ENCODE measurements around the gene RINL.

Gene RINL

GRCh38 chr19:38877781-38878574 is at the start of gene RINL:
Gene RINL (minus strand): TSS chr19:38878275. CDS start chr19:38876742, 1,533 bp downstream.
- peaks cover 25% of the 10 kb centered on the region for H3K36me3 Mint-ChIP-seq
- H3K27ac Mint-ChIP-seq: peak within 1 kb of the TSS; percentile 98
- no peaks in the 10 kb centered on the region for H3K27me3 Mint-ChIP-seq
- CTCF ChIA-PET: interaction anchor here (1.2 to 4.3 kb wide), 4 partner anchors 9 to 53 kb away, joined by 4 to 34 read pairs (median 6); partner anchors contain the start of genes MRPS12 and SARS2
- H3K4me3 Mint-ChIP-seq: peak within 1 kb of the TSS; percentile 92
- H3K4me1 Mint-ChIP-seq: peaks cover 50% of the 10 kb centered on the region
- H3K9me3 Mint-ChIP-seq: no peaks in the 10 kb centered on the region
- peak; percentile 86 for DNase-seq

GRCh38 chr19:38924388-38924787 is 46.3 kb upstream of the RINL start:
- Mint-ChIP-seq H3K4me1 (peaks cover 18% of the 10 kb centered on the region), H3K36me3 (peaks cover 6% of the 10 kb centered on the region), H3K27ac (no peak overlapping the region), H3K9me3 (no peaks in the 10 kb centered on the region), H3K4me3 (no peak overlapping the region), H3K27me3 (no peaks in the 10 kb centered on the region)
- CTCF ChIA-PET: no interaction called here
- DNase-seq: no peak

- Mint-ChIP-seq H3K27me3 (no peaks in the 10 kb centered on the region), H3K4me3 (no peak overlapping the region), H3K9me3 (no peaks in the 10 kb centered on the region), H3K4me1 (no peaks in the 10 kb centered on the region), H3K36me3 (peaks cover 6% of the 10 kb centered on the region), H3K27ac (no peak overlapping the region)
- DNase-seq: no peak
- CTCF ChIA-PET: no interaction called here
These were observed 44.4 kb upstream of the RINL start for GRCh38 chr19:38922482-38922881.

GRCh38 chr19:38921420-38922274 is 43.6 kb upstream of the RINL start:
- H3K36me3 Mint-ChIP-seq: peaks cover 6% of the 10 kb centered on the region
- no peaks in the 10 kb centered on the region for H3K9me3 Mint-ChIP-seq
- no peak for DNase-seq
- H3K4me3 Mint-ChIP-seq: no peak overlapping the region
- H3K27ac Mint-ChIP-seq: no peak overlapping the region
- H3K4me1 Mint-ChIP-seq: no peaks in the 10 kb centered on the region
- CTCF ChIA-PET: no interaction called here
- no peaks in the 10 kb centered on the region for H3K27me3 Mint-ChIP-seq

GRCh38 chr19:38920602-38921419 is 42.7 kb upstream of the RINL start:
- H3K27me3 Mint-ChIP-seq: no peaks in the 10 kb centered on the region
- CTCF ChIA-PET: interaction anchor here (1.4 kb wide), 1 partner anchor 10 kb away, joined by 4 read pairs; the partner anchor contains the start of genes MRPS12 and SARS2
- H3K4me1 Mint-ChIP-seq: no peaks in the 10 kb centered on the region
- no peak overlapping the region for H3K27ac Mint-ChIP-seq
- no peak for DNase-seq
- H3K9me3 Mint-ChIP-seq: no peaks in the 10 kb centered on the region
- no peak overlapping the region for H3K4me3 Mint-ChIP-seq
- peaks cover 3% of the 10 kb centered on the region for H3K36me3 Mint-ChIP-seq

- no peaks in the 10 kb centered on the region for H3K4me1 Mint-ChIP-seq
- peaks cover 3% of the 10 kb centered on the region for H3K36me3 Mint-ChIP-seq
- H3K27me3 Mint-ChIP-seq: no peaks in the 10 kb centered on the region
- H3K27ac Mint-ChIP-seq: no peak overlapping the region
- CTCF ChIA-PET: interaction anchor here (1.4 kb wide), 1 partner anchor 11 kb away, joined by 4 read pairs; the partner anchor contains the start of genes MRPS12 and SARS2
- no peaks in the 10 kb centered on the region for H3K9me3 Mint-ChIP-seq
- H3K4me3 Mint-ChIP-seq: no peak overlapping the region
- no peak for DNase-seq
These were observed 41.9 kb upstream of the RINL start for GRCh38 chr19:38919837-38920601.

- no peak for DNase-seq
- Mint-ChIP-seq H3K4me1 (no peaks in the 10 kb centered on the region), H3K4me3 (no peak overlapping the region), H3K36me3 (no peaks in the 10 kb centered on the region), H3K9me3 (no peaks in the 10 kb centered on the region), H3K27ac (no peak overlapping the region), H3K27me3 (no peaks in the 10 kb centered on the region)
- CTCF ChIA-PET: interaction anchor here (1.4 kb wide), 1 partner anchor 12 kb away, joined by 3 read pairs; the partner anchor contains the start of genes MRPS12 and SARS2
These were observed 40.5 kb upstream of the RINL start for GRCh38 chr19:38918526-38918925.

GRCh38 chr19:38917921-38918491 is 39.9 kb upstream of the RINL start:
- CTCF ChIA-PET: interaction anchor here (1.4 kb wide), 1 partner anchor 12 kb away, joined by 3 read pairs; the partner anchor contains the start of genes MRPS12 and SARS2
- Mint-ChIP-seq H3K27ac (no peak overlapping the region), H3K27me3 (no peaks in the 10 kb centered on the region), H3K4me1 (no peaks in the 10 kb centered on the region), H3K9me3 (no peaks in the 10 kb centered on the region), H3K36me3 (no peaks in the 10 kb centered on the region), H3K4me3 (no peak overlapping the region)
- no peak for DNase-seq

- CTCF ChIA-PET: interaction anchor here (1.4 kb wide), 1 partner anchor 13 kb away, joined by 3 read pairs; the partner anchor contains the start of genes MRPS12 and SARS2
- Mint-ChIP-seq H3K36me3 (no peaks in the 10 kb centered on the region), H3K27ac (no peak overlapping the region)
These were observed 39.4 kb upstream of the RINL start for GRCh38 chr19:38917516-38917915.

GRCh38 chr19:38915329-38916321 is 37.5 kb upstream of the RINL start:
- H3K36me3 Mint-ChIP-seq: no peaks in the 10 kb centered on the region
- CTCF ChIA-PET: no interaction called here
- H3K27me3 Mint-ChIP-seq: no peaks in the 10 kb centered on the region
- no peak overlapping the region for H3K27ac Mint-ChIP-seq
- H3K9me3 Mint-ChIP-seq: no peaks in the 10 kb centered on the region
- no peak for DNase-seq
- no peaks in the 10 kb centered on the region for H3K4me1 Mint-ChIP-seq
- H3K4me3 Mint-ChIP-seq: no peak overlapping the region

More at GRCh38 chr19:38917516-38917915, 39.4 kb upstream of the RINL start:
- Mint-ChIP-seq H3K9me3 (no peaks in the 10 kb centered on the region), H3K27me3 (no peaks in the 10 kb centered on the region), H3K4me1 (no peaks in the 10 kb centered on the region), H3K4me3 (no peak overlapping the region)
- no peak for DNase-seq

GRCh38 chr19:38913958-38914357 is 35.9 kb upstream of the RINL start:
- Mint-ChIP-seq H3K4me1 (peaks cover 5% of the 10 kb centered on the region), H3K27ac (no peak overlapping the region), H3K4me3 (no peak overlapping the region), H3K9me3 (no peaks in the 10 kb centered on the region), H3K36me3 (no peaks in the 10 kb centered on the region), H3K27me3 (no peaks in the 10 kb centered on the region)
- CTCF ChIA-PET: no interaction called here
- no peak for DNase-seq
